SK-N-SH (cell line): Measurements from ENCODE around the gene KCNB1.

Experiments used
- CHD2 ChIP-seq: fragments of 150-350 bp; IDR thresholded peaks from 2 replicates; pipeline ENCODE4 v1.6.1; 2018; ENCODE audit warnings: low read length; ENCODE audit not compliant: partially characterized antibody
- CTCF ChIP-seq: fragments of 200-600 bp; sonication (generic); IDR thresholded peaks from 2 replicates; pipeline ENCODE4 v1.6.1; 2017; ENCODE audit warnings: antibody characterized with exemption, mild to moderate bottlenecking, moderate library complexity
- EZH2phosphoT487 ChIP-seq: fragments of 200-600 bp; sonication (generic); IDR thresholded peaks from 2 replicates; pipeline ENCODE4 v1.6.1; 2017; ENCODE audit warnings: low read depth, mixed run types, mild to moderate bottlenecking, antibody characterized with exemption, moderate library complexity, borderline replicate concordance
- FOXJ3 ChIP-seq: sonication (generic); formaldehyde crosslinking; IDR thresholded peaks from 2 replicates; pipeline ENCODE4 v1.5.1; 2020; ENCODE audit warnings: mild to moderate bottlenecking, missing genetic modification reagents
- IRF3 ChIP-seq: fragments of 150-350 bp; IDR thresholded peaks from 2 replicates; pipeline ENCODE4 v1.6.1; 2016; ENCODE audit warnings: mild to moderate bottlenecking, low read depth, low read length
- NFIC ChIP-seq: IDR thresholded peaks from 2 replicates; pipeline ENCODE4 v1.4.0; 2012; ENCODE audit warnings: borderline replicate concordance
- POLR2AphosphoS5 ChIP-seq: IDR thresholded peaks from 2 replicates; pipeline ENCODE4 v1.6.1; 2012; ENCODE audit warnings: low read depth, low read length
- TAF1 ChIP-seq: IDR thresholded peaks from 2 replicates; pipeline ENCODE4 v1.6.1; 2012; ENCODE audit warnings: low read depth, mild to moderate bottlenecking, low read length, moderate library complexity, borderline replicate concordance
- USF1 ChIP-seq: IDR thresholded peaks from 2 replicates; pipeline ENCODE4 v1.4.0; 2012; ENCODE audit warnings: low read depth, borderline replicate concordance
- YY1 ChIP-seq: IDR thresholded peaks from 2 replicates; pipeline ENCODE4 v1.4.0; 2012; ENCODE audit warnings: low read depth, mild to moderate bottlenecking
- TF ChIP-seq, protein P1 (sequence below): fragments of 150-350 bp; IDR thresholded peaks from 2 replicates; pipeline ENCODE4 v1.6.1; 2017; ENCODE audit warnings: antibody characterized with exemption, low read length, low read depth, borderline replicate concordance

- TF ChIP-seq CTCF (no peak), POLR2AphosphoS5 (no peak), IRF3 (no peak), YY1 (no peak), EZH2phosphoT487 (no peak), USF1 (no peak), TAF1 (no peak), NFIC (no peak), FOXJ3 (no peak), CHD2 (no peak)
- TF ChIP-seq, protein P1, sequence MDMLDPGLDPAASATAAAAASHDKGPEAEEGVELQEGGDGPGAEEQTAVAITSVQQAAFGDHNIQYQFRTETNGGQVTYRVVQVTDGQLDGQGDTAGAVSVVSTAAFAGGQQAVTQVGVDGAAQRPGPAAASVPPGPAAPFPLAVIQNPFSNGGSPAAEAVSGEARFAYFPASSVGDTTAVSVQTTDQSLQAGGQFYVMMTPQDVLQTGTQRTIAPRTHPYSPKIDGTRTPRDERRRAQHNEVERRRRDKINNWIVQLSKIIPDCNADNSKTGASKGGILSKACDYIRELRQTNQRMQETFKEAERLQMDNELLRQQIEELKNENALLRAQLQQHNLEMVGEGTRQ: no peak
Measured at GRCh38 chr20:49348563-49348962, 133.9 kb downstream of the KCNB1 start.
